Hematopoietic multipotent progenitor cell treated with erythropoietin and hydrocortisone succinate and interleukin-3 and kit ligand, for 4 days (in vitro differentiated cells): ENCODE measurements around the gene CYP27C1.
"Not testable (repeated sequence)": the region's sequence is repeated elsewhere in the genome, so short reads cannot be mapped to it uniquely, and the experiment has no call there.

Source experiments
- DNase-seq: peaks from one replicate; pipeline ENCODE4 v3.0.0-alpha.2; 2015

Gene CYP27C1

GRCh38 chr2:127220102-127220767 lies at the start of gene CYP27C1:
Gene CYP27C1 (minus strand): TSS chr2:127220299. CDS start chr2:127220270, 29 bp downstream.
- DNase-seq: peak; percentile 29

GRCh38 chr2:127261804-127262406 lies 41.8 kb upstream of the CYP27C1 start:
- no peak for DNase-seq

GRCh38 chr2:127259355-127259754 lies 39.3 kb upstream of the CYP27C1 start:
- no peak for DNase-seq

- DNase-seq: no peak
Measured at GRCh38 chr2:127256866-127257265, 36.8 kb upstream of the CYP27C1 start.

GRCh38 chr2:127256381-127256780 lies 36.3 kb upstream of the CYP27C1 start:
- DNase-seq: peak; percentile 22

GRCh38 chr2:127255721-127256120 lies 35.6 kb upstream of the CYP27C1 start:
- DNase-seq: no peak

- DNase-seq: no peak
Measured at GRCh38 chr2:127255146-127255545, 35.0 kb upstream of the CYP27C1 start.

- no peak for DNase-seq
Measured at GRCh38 chr2:127254386-127254981, 34.4 kb upstream of the CYP27C1 start.

- not testable (repeated sequence) for DNase-seq
Measured at GRCh38 chr2:127241184-127241583, 21.1 kb upstream of the CYP27C1 start.

GRCh38 chr2:127239395-127239794 lies 19.3 kb upstream of the CYP27C1 start:
- no peak for DNase-seq

GRCh38 chr2:127237768-127238167 lies 17.7 kb upstream of the CYP27C1 start:
- not testable (repeated sequence) for DNase-seq

GRCh38 chr2:127235082-127235702 lies 15.1 kb upstream of the CYP27C1 start:
- no peak for DNase-seq

GRCh38 chr2:127233710-127234109 lies 13.6 kb upstream of the CYP27C1 start:
- DNase-seq: peak; percentile 47

- DNase-seq: no peak
Measured at GRCh38 chr2:127231130-127231865, 11.2 kb upstream of the CYP27C1 start.

GRCh38 chr2:127229555-127229954 lies 9.5 kb upstream of the CYP27C1 start:
- no peak for DNase-seq

GRCh38 chr2:127228102-127228501 lies 8.0 kb upstream of the CYP27C1 start:
- DNase-seq: no peak

- not testable (repeated sequence) for DNase-seq
Measured at GRCh38 chr2:127227264-127227660, 7.2 kb upstream of the CYP27C1 start.

GRCh38 chr2:127226520-127227263 lies 6.6 kb upstream of the CYP27C1 start:
- no peak for DNase-seq

GRCh38 chr2:127226132-127226519 lies 6.0 kb upstream of the CYP27C1 start:
- no peak for DNase-seq

GRCh38 chr2:127225186-127225960 lies 5.3 kb upstream of the CYP27C1 start:
- no peak for DNase-seq

GRCh38 chr2:127224135-127224534 lies 4.0 kb upstream of the CYP27C1 start:
- DNase-seq: not testable (repeated sequence)
